Frontal cortex (tissue), 4 donors: ENCODE data around the gene LCP2. TPM values are rescaled to one million over a fixed set of nuclear protein-coding genes. Genes with fewer than 3 reads are reported as not detected.

Experiments
- DNase-seq, 2 donors: peaks; one replicate each; pipeline ENCODE4 v3.0.0; 2012; ENCODE audit warnings: low spot score in 2 of 2
- FAIRE-seq: peaks from 2 replicates; lab custom pipeline; 2012; peaks lifted over from hg19 to GRCh38; lab: Jason Lieb, UNC
- total RNA-seq: library from RNA; depleted of rRNA; stranded (reverse); fragments of >200 nt; gene quantifications from one replicate; pipeline ENCODE4 v1.2.3, GENCODE V29; 2014
- donor health status: control.
- donor health status: control.
- donor health status: control.

LCP2 gene
- total RNA-seq, 1 donor from 2014 or later = 1.2 TPM

- DNase-seq (peak; percentile 57 to 64), FAIRE-seq (peak; percentile 76)
Measured at GRCh38 chr5:170225326-170226128, 72.0 kb downstream of the LCP2 start.

- DNase-seq (no peak), FAIRE-seq (no peak)
Measured at GRCh38 chr5:170223906-170224305, 73.7 kb downstream of the LCP2 start.

- DNase-seq (no peak), FAIRE-seq (no peak)
Measured at GRCh38 chr5:170223360-170223759, 74.2 kb downstream of the LCP2 start.

GRCh38 chr5:170221327-170221741 is 76.2 kb downstream of the LCP2 start:
- FAIRE-seq (no peak), DNase-seq (peak in 1 of 2 donors; percentile 20)

- DNase-seq (no peak), FAIRE-seq (no peak)
Measured at GRCh38 chr5:170220191-170220590, 77.4 kb downstream of the LCP2 start.

- DNase-seq (no peak), FAIRE-seq (no peak)
Measured at GRCh38 chr5:170219615-170220014, 78.0 kb downstream of the LCP2 start.

GRCh38 chr5:170218726-170219125 is 78.9 kb downstream of the LCP2 start:
- FAIRE-seq (no peak), DNase-seq (no peak)

GRCh38 chr5:170217831-170218230 is 79.7 kb downstream of the LCP2 start:
- FAIRE-seq (no peak), DNase-seq (no peak)

- no peak for FAIRE-seq
Measured at GRCh38 chr5:170216257-170216864, 81.2 kb downstream of the LCP2 start.

GRCh38 chr5:170211575-170212334 is 85.8 kb downstream of the LCP2 start:
- DNase-seq (no peak), FAIRE-seq (no peak)

More at GRCh38 chr5:170216257-170216864, 81.2 kb downstream of the LCP2 start:
- DNase-seq = peak in 1 of 2 donors; percentile 37

GRCh38 chr5:170206958-170207357 is 90.6 kb downstream of the LCP2 start:
- DNase-seq (no peak), FAIRE-seq (no peak)

GRCh38 chr5:170206216-170206615 is 91.4 kb downstream of the LCP2 start:
- DNase-seq = no peak
- FAIRE-seq = no peak

- no peak for FAIRE-seq
- no peak for DNase-seq
Measured at GRCh38 chr5:170204202-170204601, 93.4 kb downstream of the LCP2 start.

GRCh38 chr5:170202117-170202516 is 95.5 kb downstream of the LCP2 start:
- FAIRE-seq = no peak

GRCh38 chr5:170201311-170201710 is 96.3 kb downstream of the LCP2 start:
- no peak for FAIRE-seq
- no peak for DNase-seq

More at GRCh38 chr5:170202117-170202516, 95.5 kb downstream of the LCP2 start:
- DNase-seq = no peak

GRCh38 chr5:170200876-170201275 is 96.7 kb downstream of the LCP2 start:
- DNase-seq (no peak), FAIRE-seq (no peak)

Other genes with a start within 250 kb of the LCP2 start
- not detected for gene FOXI1, start 191.9 kb downstream of the LCP2 start, total RNA-seq
- gene C5orf58, start 64.8 kb downstream of the LCP2 start, total RNA-seq = not detected
- under 0.01 TPM for gene KCNMB1, start 91.6 kb upstream of the LCP2 start, total RNA-seq
- gene KCNIP1, start 206.2 kb upstream of the LCP2 start, total RNA-seq = 15.5 TPM